ENCODE measurements around the gene ACSL6.

DNA sequence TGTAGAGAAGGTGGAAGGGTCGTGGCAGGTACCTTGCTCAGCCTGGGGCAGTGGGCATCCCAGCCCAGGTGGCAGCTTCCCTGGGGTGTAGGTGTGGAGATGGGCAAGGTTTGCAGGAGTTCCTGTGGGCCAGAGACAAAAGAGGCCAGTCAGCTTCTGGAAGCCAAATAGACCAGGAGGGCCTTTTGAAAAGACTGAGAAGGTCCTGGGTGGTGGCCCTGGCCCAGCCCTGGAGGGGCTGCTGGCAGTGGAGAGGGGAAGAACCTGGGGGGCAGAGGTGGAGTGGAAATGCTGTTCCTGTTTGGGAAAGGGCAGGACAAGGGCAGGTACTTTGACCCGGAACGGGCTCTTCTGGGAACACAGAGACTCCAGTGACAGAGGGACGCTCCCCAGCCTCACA is 42.0 kb upstream of the ACSL6 start:
- no peak for TF ChIP-seq EZH2phosphoT487 (IDR thresholded peaks at IDR 0.05; ENCODE audit: borderline replicate concordance)
- TF ChIP-seq, protein P1, sequence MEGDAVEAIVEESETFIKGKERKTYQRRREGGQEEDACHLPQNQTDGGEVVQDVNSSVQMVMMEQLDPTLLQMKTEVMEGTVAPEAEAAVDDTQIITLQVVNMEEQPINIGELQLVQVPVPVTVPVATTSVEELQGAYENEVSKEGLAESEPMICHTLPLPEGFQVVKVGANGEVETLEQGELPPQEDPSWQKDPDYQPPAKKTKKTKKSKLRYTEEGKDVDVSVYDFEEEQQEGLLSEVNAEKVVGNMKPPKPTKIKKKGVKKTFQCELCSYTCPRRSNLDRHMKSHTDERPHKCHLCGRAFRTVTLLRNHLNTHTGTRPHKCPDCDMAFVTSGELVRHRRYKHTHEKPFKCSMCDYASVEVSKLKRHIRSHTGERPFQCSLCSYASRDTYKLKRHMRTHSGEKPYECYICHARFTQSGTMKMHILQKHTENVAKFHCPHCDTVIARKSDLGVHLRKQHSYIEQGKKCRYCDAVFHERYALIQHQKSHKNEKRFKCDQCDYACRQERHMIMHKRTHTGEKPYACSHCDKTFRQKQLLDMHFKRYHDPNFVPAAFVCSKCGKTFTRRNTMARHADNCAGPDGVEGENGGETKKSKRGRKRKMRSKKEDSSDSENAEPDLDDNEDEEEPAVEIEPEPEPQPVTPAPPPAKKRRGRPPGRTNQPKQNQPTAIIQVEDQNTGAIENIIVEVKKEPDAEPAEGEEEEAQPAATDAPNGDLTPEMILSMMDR (conservative IDR thresholded peaks at IDR 0.05; ENCODE audit: low read length) = no peak

Data from Loucy (cell line).